ENCODE measurements around the gene ITGA8. TPM values are rescaled to one million over a fixed set of nuclear protein-coding genes. Genes with fewer than 3 reads are reported as not detected.
"Not testable (repeated sequence)": the region's sequence is repeated elsewhere in the genome, so short reads cannot be mapped to it uniquely, and the experiment has no call there.

Gene ITGA8
- total RNA-seq, 1 experiment from 2014 or later, result not detected

GRCh38 chr10:15534928-15535538 lies 184.7 kb downstream of the ITGA8 start:
- not testable (repeated sequence) for H3K27me3 ChIP-seq (ENCODE audit: low read length); H3K4me1 ChIP-seq (ENCODE audit: low read length); H3K9me2 ChIP-seq (replicated peaks; ENCODE audit: insufficient read depth, low read length); H3K9ac ChIP-seq (ENCODE audit: low read length); H2AFZ ChIP-seq (ENCODE audit: low read length); DNase-seq; H3K36me3 ChIP-seq (ENCODE audit: insufficient read depth, low read length); H3K79me2 ChIP-seq (ENCODE audit: low read length); H4K20me1 ChIP-seq (ENCODE audit: insufficient read depth, low read depth, low read length); H3K9me3 ChIP-seq (ENCODE audit: low read length); H3K4me3 ChIP-seq (ENCODE audit: low read length); H3K27ac ChIP-seq (ENCODE audit: low read length); H3K4me2 ChIP-seq (ENCODE audit: low read depth, low read length, poor library complexity, severe bottlenecking)

GRCh38 chr10:15531927-15532722 lies 187.6 kb downstream of the ITGA8 start:
- H3K9me2 ChIP-seq (replicated peaks; ENCODE audit: insufficient read depth, low read length), result no peaks in the 10 kb centered on the region
- H3K9me3 ChIP-seq (ENCODE audit: low read length), result no peaks in the 10 kb centered on the region
- no peaks in the 10 kb centered on the region for H3K4me1 ChIP-seq (ENCODE audit: low read length)
- no peak overlapping the region for H3K4me3 ChIP-seq (ENCODE audit: low read length)
- no peak overlapping the region for H3K9ac ChIP-seq (ENCODE audit: low read length)
- H3K27ac ChIP-seq (ENCODE audit: low read length), result no peak overlapping the region
- H3K36me3 ChIP-seq (ENCODE audit: insufficient read depth, low read length), result no peaks in the 10 kb centered on the region
- no peaks in the 10 kb centered on the region for H4K20me1 ChIP-seq (ENCODE audit: insufficient read depth, low read depth, low read length)
- H2AFZ ChIP-seq (ENCODE audit: low read length), result no peak overlapping the region
- no peaks in the 10 kb centered on the region for H3K79me2 ChIP-seq (ENCODE audit: low read length)
- H3K4me2 ChIP-seq (ENCODE audit: low read depth, low read length, poor library complexity, severe bottlenecking), result no peak overlapping the region
- DNase-seq, result no peak
- no peaks in the 10 kb centered on the region for H3K27me3 ChIP-seq (ENCODE audit: low read length)

- H3K4me3 ChIP-seq (ENCODE audit: low read length), result no peak overlapping the region
- no peak overlapping the region for H3K4me2 ChIP-seq (ENCODE audit: low read depth, low read length, poor library complexity, severe bottlenecking)
- H4K20me1 ChIP-seq (ENCODE audit: insufficient read depth, low read depth, low read length), result no peaks in the 10 kb centered on the region
- H3K9me3 ChIP-seq (ENCODE audit: low read length), result no peaks in the 10 kb centered on the region
- no peak overlapping the region for H3K27ac ChIP-seq (ENCODE audit: low read length)
- no peaks in the 10 kb centered on the region for H3K79me2 ChIP-seq (ENCODE audit: low read length)
- H3K36me3 ChIP-seq (ENCODE audit: insufficient read depth, low read length), result no peaks in the 10 kb centered on the region
- no peak overlapping the region for H3K9ac ChIP-seq (ENCODE audit: low read length)
- H3K27me3 ChIP-seq (ENCODE audit: low read length), result no peaks in the 10 kb centered on the region
- H2AFZ ChIP-seq (ENCODE audit: low read length), result no peak overlapping the region
- no peaks in the 10 kb centered on the region for H3K4me1 ChIP-seq (ENCODE audit: low read length)
- H3K9me2 ChIP-seq (replicated peaks; ENCODE audit: insufficient read depth, low read length), result no peaks in the 10 kb centered on the region
- DNase-seq, result no peak
These were observed 190.9 kb downstream of the ITGA8 start for GRCh38 chr10:15528859-15529239.

GRCh38 chr10:15526754-15527153 lies 193.0 kb downstream of the ITGA8 start:
- H3K27me3 ChIP-seq (ENCODE audit: low read length), result no peaks in the 10 kb centered on the region
- no peak overlapping the region for H2AFZ ChIP-seq (ENCODE audit: low read length)
- H3K79me2 ChIP-seq (ENCODE audit: low read length), result no peaks in the 10 kb centered on the region
- H3K4me3 ChIP-seq (ENCODE audit: low read length), result no peak overlapping the region
- H3K9me2 ChIP-seq (replicated peaks; ENCODE audit: insufficient read depth, low read length), result no peaks in the 10 kb centered on the region
- no peaks in the 10 kb centered on the region for H3K4me1 ChIP-seq (ENCODE audit: low read length)
- no peaks in the 10 kb centered on the region for H3K36me3 ChIP-seq (ENCODE audit: insufficient read depth, low read length)
- H3K9ac ChIP-seq (ENCODE audit: low read length), result no peak overlapping the region
- no peaks in the 10 kb centered on the region for H3K9me3 ChIP-seq (ENCODE audit: low read length)
- DNase-seq, result no peak
- no peaks in the 10 kb centered on the region for H4K20me1 ChIP-seq (ENCODE audit: insufficient read depth, low read depth, low read length)
- H3K4me2 ChIP-seq (ENCODE audit: low read depth, low read length, poor library complexity, severe bottlenecking), result no peak overlapping the region
- no peak overlapping the region for H3K27ac ChIP-seq (ENCODE audit: low read length)

- no peaks in the 10 kb centered on the region for H3K9me3 ChIP-seq (ENCODE audit: low read length)
- no peaks in the 10 kb centered on the region for H4K20me1 ChIP-seq (ENCODE audit: insufficient read depth, low read depth, low read length)
- no peak overlapping the region for H3K27ac ChIP-seq (ENCODE audit: low read length)
- H3K4me3 ChIP-seq (ENCODE audit: low read length), result no peak overlapping the region
- no peaks in the 10 kb centered on the region for H3K4me1 ChIP-seq (ENCODE audit: low read length)
- no peaks in the 10 kb centered on the region for H3K79me2 ChIP-seq (ENCODE audit: low read length)
- H2AFZ ChIP-seq (ENCODE audit: low read length), result no peak overlapping the region
- H3K9me2 ChIP-seq (replicated peaks; ENCODE audit: insufficient read depth, low read length), result no peaks in the 10 kb centered on the region
- no peak for DNase-seq
- no peak overlapping the region for H3K9ac ChIP-seq (ENCODE audit: low read length)
- H3K36me3 ChIP-seq (ENCODE audit: insufficient read depth, low read length), result no peaks in the 10 kb centered on the region
- H3K27me3 ChIP-seq (ENCODE audit: low read length), result no peaks in the 10 kb centered on the region
- no peak overlapping the region for H3K4me2 ChIP-seq (ENCODE audit: low read depth, low read length, poor library complexity, severe bottlenecking)
These were observed 198.3 kb downstream of the ITGA8 start for GRCh38 chr10:15521328-15521903.

GRCh38 chr10:15518250-15518649 lies 201.5 kb downstream of the ITGA8 start:
- no peak overlapping the region for H3K4me2 ChIP-seq (ENCODE audit: low read depth, low read length, poor library complexity, severe bottlenecking)
- no peak for DNase-seq
- no peak overlapping the region for H2AFZ ChIP-seq (ENCODE audit: low read length)
- no peaks in the 10 kb centered on the region for H3K27me3 ChIP-seq (ENCODE audit: low read length)
- H3K4me1 ChIP-seq (ENCODE audit: low read length), result no peaks in the 10 kb centered on the region
- no peak overlapping the region for H3K27ac ChIP-seq (ENCODE audit: low read length)
- no peak overlapping the region for H3K4me3 ChIP-seq (ENCODE audit: low read length)
- no peaks in the 10 kb centered on the region for H3K36me3 ChIP-seq (ENCODE audit: insufficient read depth, low read length)
- no peaks in the 10 kb centered on the region for H3K9me2 ChIP-seq (replicated peaks; ENCODE audit: insufficient read depth, low read length)
- H3K79me2 ChIP-seq (ENCODE audit: low read length), result no peaks in the 10 kb centered on the region
- no peaks in the 10 kb centered on the region for H4K20me1 ChIP-seq (ENCODE audit: insufficient read depth, low read depth, low read length)
- H3K9ac ChIP-seq (ENCODE audit: low read length), result no peak overlapping the region
- H3K9me3 ChIP-seq (ENCODE audit: low read length), result no peaks in the 10 kb centered on the region

- H3K4me3 ChIP-seq (ENCODE audit: low read length), result no peak overlapping the region
- no peak overlapping the region for H2AFZ ChIP-seq (ENCODE audit: low read length)
- H3K27ac ChIP-seq (ENCODE audit: low read length), result no peak overlapping the region
- no peaks in the 10 kb centered on the region for H3K27me3 ChIP-seq (ENCODE audit: low read length)
- no peaks in the 10 kb centered on the region for H4K20me1 ChIP-seq (ENCODE audit: insufficient read depth, low read depth, low read length)
- H3K4me1 ChIP-seq (ENCODE audit: low read length), result no peaks in the 10 kb centered on the region
- H3K36me3 ChIP-seq (ENCODE audit: insufficient read depth, low read length), result no peaks in the 10 kb centered on the region
- no peaks in the 10 kb centered on the region for H3K9me3 ChIP-seq (ENCODE audit: low read length)
- H3K9me2 ChIP-seq (replicated peaks; ENCODE audit: insufficient read depth, low read length), result no peaks in the 10 kb centered on the region
- no peak for DNase-seq
- H3K4me2 ChIP-seq (ENCODE audit: low read depth, low read length, poor library complexity, severe bottlenecking), result no peak overlapping the region
- H3K79me2 ChIP-seq (ENCODE audit: low read length), result no peaks in the 10 kb centered on the region
- no peak overlapping the region for H3K9ac ChIP-seq (ENCODE audit: low read length)
These were observed 203.3 kb downstream of the ITGA8 start for GRCh38 chr10:15516256-15517085.

GRCh38 chr10:15515202-15515601 lies 204.5 kb downstream of the ITGA8 start:
- Histone ChIP-seq H3K9me2 (replicated peaks; ENCODE audit: insufficient read depth, low read length) (no peaks in the 10 kb centered on the region), H3K4me3 (ENCODE audit: low read length) (no peak overlapping the region), H3K4me1 (ENCODE audit: low read length) (no peaks in the 10 kb centered on the region), H3K4me2 (ENCODE audit: low read depth, low read length, poor library complexity, severe bottlenecking) (no peak overlapping the region), H3K36me3 (ENCODE audit: insufficient read depth, low read length) (no peaks in the 10 kb centered on the region), H3K9me3 (ENCODE audit: low read length) (no peaks in the 10 kb centered on the region), H3K27me3 (ENCODE audit: low read length) (no peaks in the 10 kb centered on the region), H3K27ac (ENCODE audit: low read length) (no peak overlapping the region), H3K79me2 (ENCODE audit: low read length) (no peaks in the 10 kb centered on the region), H2AFZ (ENCODE audit: low read length) (no peak overlapping the region), H3K9ac (ENCODE audit: low read length) (no peak overlapping the region), H4K20me1 (ENCODE audit: insufficient read depth, low read depth, low read length) (no peaks in the 10 kb centered on the region)
- no peak for DNase-seq
